C1 segment of cervical spinal cord (tissue), 14 donors: Measurements from ENCODE around the gene MRPL54.

Experiments
- DNase-seq, 14 donors: peaks; one replicate each; lab custom pipeline; 2025; lab: John Stamatoyannopoulos, UW

MRPL54 gene

DNA sequence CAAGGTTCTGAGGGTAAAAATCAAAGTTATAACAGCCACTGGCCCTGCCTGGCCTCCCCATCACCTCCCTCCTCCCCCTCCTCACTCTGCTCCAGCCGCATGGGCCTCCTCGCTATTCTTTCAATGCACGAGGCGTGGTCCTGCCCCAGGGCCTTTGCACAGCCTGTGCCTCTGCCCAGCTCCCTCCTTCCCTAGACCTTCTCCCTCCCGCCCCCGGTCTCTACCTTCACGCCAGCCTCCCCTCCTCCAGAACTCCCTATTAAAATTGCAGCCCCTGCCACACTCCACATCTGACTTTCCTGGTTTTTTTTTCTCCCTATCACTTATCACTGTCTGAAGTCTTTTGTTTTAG, 6.2 kb downstream of the MRPL54 start:
- DNase-seq = no peak

DNA sequence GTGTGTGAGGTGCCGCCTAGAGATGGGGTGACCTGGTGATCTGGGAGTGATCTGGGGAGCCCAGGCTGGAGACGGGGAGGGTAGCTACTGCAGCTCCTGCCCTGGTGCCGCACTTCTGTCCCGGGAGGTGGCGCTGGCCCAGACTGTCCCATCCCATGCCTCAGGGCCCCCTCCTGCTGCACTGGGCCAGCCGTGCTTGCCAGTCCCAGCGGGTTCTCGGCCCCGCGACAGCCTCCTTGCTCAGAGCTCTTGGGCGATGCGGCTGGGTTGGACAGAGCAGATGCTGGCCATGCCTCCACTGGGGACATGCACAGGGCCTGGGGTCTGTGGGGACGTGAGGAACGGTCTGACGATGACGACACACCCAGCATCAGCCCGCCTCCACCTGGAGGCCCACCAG, 7.0 kb downstream of the MRPL54 start:
- no peak for DNase-seq

GRCh38 chr19:3770136-3770999, 7.9 kb downstream of the MRPL54 start:
- DNase-seq = no peak

- no peak for DNase-seq
Observed at GRCh38 chr19:3771000-3771905, 8.8 kb downstream of the MRPL54 start.

DNA sequence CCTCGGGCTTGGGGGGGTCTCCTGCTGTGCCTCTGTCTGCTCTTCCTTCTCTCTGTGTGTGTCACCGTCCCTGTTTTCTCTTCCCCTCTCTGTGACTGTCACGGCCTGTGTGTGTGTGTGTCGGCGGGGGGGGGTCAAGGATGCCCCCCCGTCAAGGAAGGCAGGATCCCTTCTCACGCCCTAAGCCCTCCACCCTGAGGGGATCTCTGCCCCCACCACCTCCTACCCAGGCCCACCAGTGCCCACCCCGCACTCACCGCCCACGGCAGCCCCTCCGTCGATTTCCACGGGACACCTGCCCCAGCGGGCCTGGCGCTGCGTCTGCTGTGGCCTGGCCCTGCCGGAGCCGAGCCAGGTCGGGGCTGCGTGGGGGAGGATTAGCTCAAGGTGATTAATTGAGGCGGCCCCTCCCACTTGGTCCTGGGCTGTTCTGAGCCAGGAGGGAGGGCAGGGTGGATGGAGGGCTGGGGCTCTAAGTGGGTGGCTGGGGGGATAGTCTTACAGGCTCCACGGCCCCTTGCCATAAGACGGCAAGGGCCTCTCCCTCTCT, 9.5 kb downstream of the MRPL54 start, which contains the start of gene RAX2:
RAX2 (minus strand) TSS at position 323 of the 550 bp plus-strand sequence. CDS start 486 bp downstream, outside the sequence.
- no peak for DNase-seq

DNA sequence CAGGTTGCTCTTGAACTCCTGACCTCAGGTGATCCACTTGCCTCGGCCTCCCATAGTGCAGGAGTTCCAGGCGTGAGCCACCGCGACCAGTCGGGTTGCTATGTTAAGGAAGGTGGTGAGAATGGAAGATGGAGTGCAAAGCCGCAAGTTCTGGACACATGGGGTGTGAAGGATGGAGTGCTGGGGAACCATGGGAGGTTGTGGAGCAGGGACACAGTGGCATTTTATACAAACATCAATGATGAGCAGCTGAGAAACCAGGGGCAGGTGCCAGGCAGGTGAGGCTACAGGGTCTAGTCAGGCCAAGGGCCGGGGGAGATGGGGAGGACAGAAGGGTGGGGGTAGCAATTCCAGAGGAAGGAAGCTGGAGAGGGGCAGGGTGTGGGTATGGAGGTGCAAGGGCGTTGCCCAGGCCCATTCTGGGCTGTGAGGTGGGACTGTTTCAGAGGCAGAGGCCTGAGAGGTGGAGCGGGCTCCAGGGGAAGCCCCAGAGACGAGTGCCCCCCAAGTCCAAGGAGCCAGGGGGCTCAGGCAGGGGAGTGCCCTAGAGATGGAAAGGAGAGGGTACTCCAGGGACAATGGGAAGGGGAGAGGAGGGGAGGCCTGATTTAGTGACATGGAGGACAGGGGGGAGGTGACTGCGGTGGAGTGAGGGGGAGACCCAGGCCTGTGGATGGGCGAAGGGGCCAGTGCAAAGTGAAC, 11.5 kb downstream of the MRPL54 start:
- no peak for DNase-seq

DNA sequence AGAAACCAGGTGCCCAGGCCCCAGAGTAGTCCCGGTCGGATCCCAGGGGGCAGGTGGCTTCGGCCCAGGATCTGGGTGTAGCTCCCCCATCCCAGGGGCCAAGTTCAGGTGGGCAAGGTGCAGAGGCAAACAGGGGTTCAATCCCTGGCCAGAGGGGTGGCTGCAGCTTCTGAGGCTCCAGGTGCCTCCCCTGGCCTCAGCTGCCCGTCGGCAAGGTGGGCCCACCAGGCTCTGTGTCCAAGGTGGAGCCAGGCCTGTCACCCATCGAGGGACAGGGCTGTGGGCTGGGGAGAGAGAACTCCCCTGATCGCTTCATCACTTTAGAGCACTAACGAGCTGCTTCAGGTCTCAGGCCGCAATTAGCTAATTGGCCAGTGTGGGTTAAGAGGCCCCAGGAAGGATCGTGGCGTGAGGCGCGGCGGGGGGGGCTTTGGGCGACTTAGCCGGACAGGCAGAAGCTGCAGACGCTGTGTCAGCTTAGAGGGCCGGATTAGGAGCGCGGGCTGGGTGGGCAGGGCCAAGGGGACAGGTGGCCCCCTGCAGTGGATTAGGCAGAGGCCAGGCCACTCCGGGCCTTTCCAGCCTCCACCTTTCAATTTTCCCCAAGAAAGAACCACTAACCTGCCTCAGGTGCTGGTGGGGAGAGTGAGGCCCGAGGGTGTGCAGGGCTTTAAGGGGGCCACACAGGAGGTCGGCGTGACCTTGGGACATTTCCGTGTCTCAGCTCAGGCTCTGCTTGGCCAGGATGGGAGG, 12.3 kb downstream of the MRPL54 start:
- no peak for DNase-seq

DNA sequence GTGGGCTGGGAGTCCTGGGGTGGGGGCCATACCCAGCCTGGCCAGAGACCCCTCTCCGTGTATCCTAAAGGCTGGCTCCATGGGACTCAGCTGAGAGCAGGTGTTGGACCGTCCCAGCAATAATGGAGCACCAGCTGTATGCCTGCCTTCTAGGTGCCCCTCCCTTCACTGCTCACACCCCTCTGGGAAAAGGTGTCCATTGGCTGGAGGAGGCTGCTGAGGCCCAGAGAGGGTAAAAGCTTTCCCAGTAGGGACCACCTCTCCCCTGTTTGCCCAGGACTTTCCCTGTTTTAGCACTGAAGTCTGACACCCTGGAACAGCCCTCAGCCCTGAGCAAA, 12.9 kb downstream of the MRPL54 start:
- DNase-seq = no peak

- no peak for DNase-seq
Observed at GRCh38 chr19:3775831-3776230, 13.3 kb downstream of the MRPL54 start.

DNA sequence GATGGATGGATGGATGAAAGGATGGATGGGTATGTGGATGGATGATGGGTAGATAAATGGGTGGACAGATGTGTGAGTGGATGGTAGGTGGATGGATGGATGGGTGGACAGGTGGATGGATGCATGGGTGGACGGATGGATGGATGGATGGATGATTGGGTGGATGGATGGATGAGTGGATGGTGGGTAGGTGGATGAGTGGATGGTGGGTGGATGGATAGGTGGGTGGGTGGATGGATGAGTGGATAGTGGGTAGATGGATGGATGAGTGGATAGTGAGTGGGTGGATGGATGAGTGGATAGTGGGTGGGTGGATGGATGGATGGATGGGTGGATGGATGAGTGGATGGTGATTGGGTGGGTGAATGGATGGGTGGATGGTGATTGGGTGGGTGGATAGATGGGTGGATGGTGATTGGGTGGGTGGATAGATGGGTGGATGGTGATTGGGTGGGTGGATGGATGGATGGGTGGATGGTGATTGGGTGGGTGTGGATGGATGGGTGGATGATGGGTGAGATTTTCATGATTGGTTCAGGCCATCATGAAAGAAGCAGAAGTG, 14.1 kb downstream of the MRPL54 start:
- no peak for DNase-seq

DNA sequence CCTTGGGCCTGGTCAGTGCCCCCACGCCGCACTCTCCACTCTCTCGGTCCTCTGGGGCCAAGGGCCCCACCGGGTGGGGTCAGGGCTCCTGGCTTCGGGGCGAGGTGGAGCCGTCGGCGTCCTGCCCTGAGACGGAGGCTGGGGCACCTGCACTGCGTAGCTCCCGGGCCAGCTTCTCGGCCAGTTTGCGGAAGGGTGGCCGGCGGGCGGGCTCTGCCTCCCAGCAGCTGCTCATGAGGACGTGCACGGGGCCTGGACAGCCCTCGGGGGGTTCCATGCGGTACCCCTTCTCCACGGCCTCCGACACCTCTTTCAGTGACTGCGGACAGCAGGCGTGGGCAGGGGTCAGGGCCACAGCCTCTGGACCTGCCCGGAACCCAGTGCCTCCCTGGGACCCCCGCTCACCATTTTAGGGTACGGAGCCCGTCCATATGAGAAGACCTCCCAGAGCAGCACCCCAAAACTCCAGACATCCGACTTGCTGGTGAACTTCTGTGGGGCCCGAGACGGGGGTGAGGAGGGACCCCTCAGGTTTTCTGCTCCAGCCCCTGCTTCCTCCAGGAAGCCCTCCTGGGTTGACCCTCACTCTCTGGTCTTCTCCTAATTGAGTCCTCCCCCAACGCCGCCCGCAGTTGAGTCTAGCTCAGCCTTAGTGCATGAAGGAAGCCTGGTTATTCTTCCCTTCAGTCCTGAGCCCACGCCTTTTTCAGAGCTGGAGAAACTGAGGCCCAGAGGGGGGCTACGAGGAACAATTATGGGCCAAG, 15.8 kb downstream of the MRPL54 start:
- no peak for DNase-seq

DNA sequence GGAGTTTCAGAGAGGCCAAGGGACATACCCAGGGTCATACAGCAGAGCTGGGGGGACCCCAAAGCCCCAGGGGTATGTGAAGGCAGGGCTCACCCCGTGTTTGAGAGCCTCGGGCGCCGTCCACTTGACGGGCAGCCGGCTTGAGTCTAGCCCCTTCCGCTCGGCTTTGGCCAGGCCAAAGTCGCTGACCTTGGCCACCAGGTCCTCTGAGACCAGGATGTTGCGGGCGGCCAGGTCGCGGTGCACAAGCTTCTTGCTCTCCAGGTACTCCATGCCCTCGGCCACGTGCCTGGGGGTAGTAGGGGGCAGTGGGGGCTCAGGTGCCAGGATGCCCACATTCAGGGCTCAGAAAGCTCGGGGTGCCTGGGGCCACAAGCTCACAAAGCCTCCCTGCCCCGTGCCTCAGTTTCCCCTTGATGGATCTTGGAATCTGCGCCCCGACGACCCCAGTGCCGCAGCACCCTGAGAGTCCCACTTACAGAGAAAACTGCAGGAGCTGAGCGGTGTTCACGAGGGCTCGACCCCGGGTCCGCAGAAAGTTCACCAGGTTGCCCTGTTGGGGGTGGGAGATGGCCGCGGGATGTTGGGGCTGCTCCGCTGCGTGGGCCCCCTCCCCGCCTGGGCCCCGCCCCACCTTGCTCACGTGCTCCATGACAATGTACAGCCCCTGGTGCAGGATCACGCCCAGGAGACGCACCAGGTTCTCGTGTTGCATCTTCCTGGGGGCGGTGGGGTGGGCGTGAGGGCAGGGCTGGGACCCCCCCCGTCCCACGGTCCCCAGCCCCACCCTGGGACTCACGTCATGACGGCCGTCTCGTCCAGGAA, 16.6 kb downstream of the MRPL54 start:
- DNase-seq = no peak

DNA sequence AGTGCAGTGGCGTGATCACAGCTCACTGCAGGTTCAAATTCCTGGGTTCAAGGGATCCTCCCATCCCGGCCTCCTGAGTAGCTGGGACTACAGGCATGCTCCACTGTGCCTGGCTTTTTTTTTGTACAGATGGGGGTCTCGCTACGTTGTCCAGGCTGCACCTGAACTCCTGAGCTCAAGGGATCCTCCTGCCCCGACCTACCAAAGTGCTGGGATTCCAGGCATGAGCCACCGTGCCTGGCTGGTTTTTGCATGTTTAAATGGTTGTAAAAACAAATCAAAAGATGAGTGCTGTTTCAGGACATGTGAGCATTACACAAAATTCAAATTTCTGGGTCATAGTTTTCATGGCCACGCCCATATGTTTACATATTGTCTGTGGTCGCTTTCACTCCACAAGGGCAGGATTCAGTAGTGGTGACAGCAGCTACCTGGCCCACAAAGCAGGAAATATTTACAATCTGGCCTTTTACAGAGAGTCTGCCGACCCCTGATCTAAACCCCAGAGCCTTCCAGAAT, 18.4 kb downstream of the MRPL54 start:
- no peak for DNase-seq

DNA sequence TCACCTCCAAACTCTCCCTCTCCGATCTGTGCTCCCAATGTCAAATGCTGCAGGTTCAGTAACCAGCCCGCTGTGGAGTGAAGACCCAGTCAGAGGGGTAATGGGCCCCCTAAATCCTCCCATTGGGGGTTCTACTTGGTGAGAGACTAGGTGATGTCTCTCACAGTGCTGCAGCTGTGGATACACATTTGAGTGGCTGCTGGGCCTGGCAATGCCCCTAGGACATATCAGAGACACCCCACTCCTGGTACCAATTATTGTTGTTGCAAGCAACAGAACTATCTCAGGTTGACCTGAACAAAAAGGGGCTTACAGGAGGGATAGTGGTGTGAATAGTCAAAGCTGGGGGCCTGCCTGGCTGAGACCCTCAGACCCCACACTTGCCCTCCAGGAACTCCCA, 19.1 kb downstream of the MRPL54 start:
- no peak for DNase-seq

DNA sequence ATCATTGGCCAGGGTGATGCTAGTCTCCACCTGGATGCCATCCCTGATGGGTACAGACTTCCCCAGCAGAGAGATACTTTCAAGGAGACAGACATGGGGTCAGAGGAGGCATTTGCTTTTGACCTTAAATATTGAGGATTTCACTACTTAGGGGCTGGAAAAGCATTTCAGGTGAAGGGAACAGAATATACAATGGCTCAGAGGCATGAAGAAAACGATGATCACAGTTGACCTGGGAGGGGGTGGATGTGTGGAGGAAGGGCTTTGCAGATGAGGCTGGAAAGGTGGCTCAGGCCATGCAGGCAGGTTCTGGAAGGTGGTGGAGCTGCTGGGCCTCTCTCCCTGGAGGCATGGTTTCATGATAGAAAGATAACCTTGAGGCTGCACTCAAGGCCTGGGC, 19.8 kb downstream of the MRPL54 start:
- no peak for DNase-seq

DNA sequence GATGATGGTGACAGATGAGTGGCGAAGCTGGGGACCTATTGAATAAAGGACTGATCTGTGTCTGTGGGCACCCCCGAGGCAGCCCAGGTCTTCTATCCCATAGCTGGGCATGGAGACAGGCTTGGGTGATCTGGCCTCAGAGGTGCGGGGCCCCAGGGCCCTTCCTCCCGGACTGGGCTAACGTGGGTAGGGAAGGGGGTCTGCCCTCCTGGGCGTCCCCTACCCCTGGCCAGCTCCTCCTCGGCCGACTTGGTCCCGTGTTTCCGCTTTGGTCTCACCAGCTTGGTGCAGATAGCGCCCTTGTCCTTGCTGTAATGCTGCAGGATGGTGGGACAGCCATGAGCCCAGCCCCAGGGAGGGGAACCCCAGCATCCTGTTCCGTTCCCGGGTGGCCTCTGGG, 20.4 kb downstream of the MRPL54 start:
- DNase-seq = no peak

DNA sequence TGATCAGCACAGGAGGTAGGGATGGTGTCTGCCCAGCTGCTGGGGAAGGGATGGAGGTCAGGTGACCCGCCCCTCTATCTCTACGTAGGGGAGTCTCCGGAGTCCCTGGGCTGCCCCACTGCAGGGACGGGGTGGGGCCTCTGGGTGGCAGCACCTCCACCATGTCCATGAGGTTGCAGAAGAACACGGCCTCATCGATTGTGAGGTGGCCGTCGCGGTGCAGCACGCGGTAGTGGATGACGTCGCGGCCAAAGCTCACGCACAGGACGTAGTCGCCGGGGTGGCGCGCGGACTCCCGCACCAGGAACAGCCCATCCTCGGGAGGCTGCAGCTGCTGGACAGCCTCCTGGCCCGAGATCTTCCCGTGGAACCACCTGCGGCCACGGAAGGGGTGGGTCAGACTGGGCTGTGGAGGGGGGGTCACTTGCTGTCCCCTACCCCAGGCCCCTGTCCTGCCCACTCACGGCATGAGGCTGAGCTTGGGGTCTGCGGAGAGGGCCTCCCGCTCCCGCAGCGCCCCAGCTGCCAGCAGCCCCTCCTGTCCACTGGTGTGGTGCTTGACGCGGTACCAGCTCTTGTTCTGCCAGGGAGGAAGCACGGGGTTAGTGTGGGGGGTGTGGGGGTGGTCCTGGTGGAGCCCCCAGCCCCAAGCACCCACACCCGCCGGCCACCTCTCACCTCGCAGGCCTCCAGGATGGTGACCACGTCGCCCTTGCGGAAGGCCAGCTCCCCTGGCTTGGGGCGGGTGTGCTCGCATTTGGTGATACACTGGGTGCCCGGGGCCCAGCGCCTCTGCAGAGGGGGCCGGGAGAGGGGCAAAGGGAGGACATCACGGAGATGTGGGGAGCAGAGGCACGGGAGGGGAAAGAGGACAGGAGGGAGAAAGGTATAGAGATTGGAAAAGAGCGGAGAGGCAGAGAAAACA, 21.4 kb downstream of the MRPL54 start:
- DNase-seq = no peak
